ENCODE data around the gene LTB4R2. TPM values are rescaled to one million over a fixed set of nuclear protein-coding genes. Genes with fewer than 3 reads are reported as not detected.

Gene LTB4R2
- total RNA-seq, 1 donor from 2014 or later: 9.3 TPM

DNA sequence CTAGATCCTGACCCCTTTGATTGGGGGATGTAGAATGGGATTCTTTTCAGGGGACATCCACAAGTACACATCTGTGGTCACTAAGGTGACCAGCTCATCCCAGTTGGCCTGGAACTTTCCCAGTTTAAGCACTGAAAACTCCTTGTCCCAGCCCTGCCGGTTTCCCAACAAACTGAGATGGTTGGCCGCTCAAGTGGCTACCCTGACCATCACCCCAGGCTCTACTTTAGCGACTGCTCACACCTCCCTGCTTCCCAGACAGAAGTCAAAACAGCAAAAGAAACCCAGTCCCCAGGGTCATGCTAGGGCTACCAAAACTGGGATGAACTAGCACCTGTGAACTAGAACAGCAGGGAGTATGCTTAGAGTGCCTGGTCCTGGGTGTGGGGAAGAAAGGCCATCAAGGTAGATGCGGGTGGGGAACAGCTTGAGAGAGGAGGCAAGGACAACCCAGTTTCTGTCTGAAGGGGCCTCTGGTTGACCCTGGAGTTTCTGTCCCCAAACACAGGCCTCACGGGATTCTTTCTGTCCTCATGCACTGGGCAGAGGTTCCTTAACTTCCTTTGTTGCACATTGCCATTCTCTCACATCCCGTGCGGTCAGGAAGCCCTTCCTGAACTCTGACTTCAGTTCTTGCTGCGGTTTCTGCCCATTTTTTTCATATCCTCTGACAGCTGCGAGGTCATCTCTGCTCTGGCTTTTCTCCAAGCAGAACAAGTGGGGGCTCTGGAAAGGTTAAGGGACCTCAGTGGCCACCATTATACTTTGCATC, 3.0 kb downstream of the LTB4R2 start:
- H3K4me3 ChIP-seq (ENCODE audit: insufficient read depth, low read depth, low read length): no peak overlapping the region
- H3K36me3 ChIP-seq (ENCODE audit: insufficient read depth, low read length): no peaks in the 10 kb centered on the region
- peaks cover 14% of the 10 kb centered on the region for H3K27me3 ChIP-seq (ENCODE audit: insufficient read depth, low read length)
- DNase-seq (ENCODE audit: low read depth) (no peak), FAIRE-seq (no peak)
- H3K4me3 Mint-ChIP-seq (ENCODE audit: unreplicated experiment): no peak overlapping the region
- H3K36me3 Mint-ChIP-seq (ENCODE audit: low read depth, unreplicated experiment): peaks cover 7% of the 10 kb centered on the region
- no peak overlapping the region for H3K9ac ChIP-seq (ENCODE audit: low read length)
- H3K4me1 ChIP-seq (ENCODE audit: insufficient read depth, low read length): peaks cover 25% of the 10 kb centered on the region
- H3K27ac Mint-ChIP-seq (ENCODE audit: unreplicated experiment): no peak overlapping the region
- peaks cover 9% of the 10 kb centered on the region for H3K27me3 Mint-ChIP-seq (ENCODE audit: low read depth, unreplicated experiment)
- H2AFZ ChIP-seq (ENCODE audit: low read depth, low read length): no peak overlapping the region
- no peak overlapping the region for H3K27ac ChIP-seq (ENCODE audit: low read depth, low read length)
- H4K20me1 ChIP-seq (ENCODE audit: insufficient read depth, low read length): peaks cover 38% of the 10 kb centered on the region
- H3K4me2 ChIP-seq (ENCODE audit: low read length): no peak overlapping the region
- TF ChIP-seq CTCF (IDR thresholded peaks at IDR 0.05; ENCODE audit: insufficient read depth, low read depth, low read length) (no peak), EZH2 (IDR thresholded peaks at IDR 0.05; ENCODE audit: insufficient read depth, low read length) (no peak)
- no peaks in the 10 kb centered on the region for H3K79me2 ChIP-seq (ENCODE audit: insufficient read depth, low read length)
- H3K9me3 Mint-ChIP-seq (ENCODE audit: unreplicated experiment): peaks cover 2% of the 10 kb centered on the region
- peaks cover 12% of the 10 kb centered on the region for H3K4me1 Mint-ChIP-seq (ENCODE audit: low read depth, unreplicated experiment)
- no peaks in the 10 kb centered on the region for H3K9me3 ChIP-seq (ENCODE audit: insufficient read depth, low read depth, low read length)

- Histone ChIP-seq H3K27ac (ENCODE audit: low read depth, low read length) (no peak overlapping the region), H3K9me3 (ENCODE audit: insufficient read depth, low read depth, low read length) (no peaks in the 10 kb centered on the region), H3K4me1 (ENCODE audit: insufficient read depth, low read length) (peaks cover 25% of the 10 kb centered on the region), H3K36me3 (ENCODE audit: insufficient read depth, low read length) (no peaks in the 10 kb centered on the region), H3K4me3 (ENCODE audit: insufficient read depth, low read depth, low read length) (no peak overlapping the region), H3K9ac (ENCODE audit: low read length) (no peak overlapping the region), H3K27me3 (ENCODE audit: insufficient read depth, low read length) (peaks cover 14% of the 10 kb centered on the region), H2AFZ (ENCODE audit: low read depth, low read length) (no peak overlapping the region), H3K79me2 (ENCODE audit: insufficient read depth, low read length) (no peaks in the 10 kb centered on the region), H4K20me1 (ENCODE audit: insufficient read depth, low read length) (peaks cover 28% of the 10 kb centered on the region), H3K4me2 (ENCODE audit: low read length) (no peak overlapping the region)
- Mint-ChIP-seq H3K4me3 (ENCODE audit: unreplicated experiment) (no peak overlapping the region), H3K36me3 (ENCODE audit: low read depth, unreplicated experiment) (peaks cover 7% of the 10 kb centered on the region), H3K27me3 (ENCODE audit: low read depth, unreplicated experiment) (peaks cover 11% of the 10 kb centered on the region), H3K9me3 (ENCODE audit: unreplicated experiment) (peaks cover 2% of the 10 kb centered on the region), H3K27ac (ENCODE audit: unreplicated experiment) (no peak overlapping the region), H3K4me1 (ENCODE audit: low read depth, unreplicated experiment) (peaks cover 9% of the 10 kb centered on the region)
- TF ChIP-seq CTCF (IDR thresholded peaks at IDR 0.05; ENCODE audit: insufficient read depth, low read depth, low read length) (no peak), EZH2 (IDR thresholded peaks at IDR 0.05; ENCODE audit: insufficient read depth, low read length) (no peak)
- DNase-seq (ENCODE audit: low read depth) (no peak), FAIRE-seq (no peak)
Measured at GRCh38 chr14:24313913-24314312, 4.0 kb downstream of the LTB4R2 start.

Data from astrocyte (in vitro differentiated cells and primary cell).